Measurements from ENCODE around the gene CNTNAP5.
A peak's percentile ranks its signal among the peaks of the same experiment; 100 is the strongest.

CNTNAP5 gene

DNA sequence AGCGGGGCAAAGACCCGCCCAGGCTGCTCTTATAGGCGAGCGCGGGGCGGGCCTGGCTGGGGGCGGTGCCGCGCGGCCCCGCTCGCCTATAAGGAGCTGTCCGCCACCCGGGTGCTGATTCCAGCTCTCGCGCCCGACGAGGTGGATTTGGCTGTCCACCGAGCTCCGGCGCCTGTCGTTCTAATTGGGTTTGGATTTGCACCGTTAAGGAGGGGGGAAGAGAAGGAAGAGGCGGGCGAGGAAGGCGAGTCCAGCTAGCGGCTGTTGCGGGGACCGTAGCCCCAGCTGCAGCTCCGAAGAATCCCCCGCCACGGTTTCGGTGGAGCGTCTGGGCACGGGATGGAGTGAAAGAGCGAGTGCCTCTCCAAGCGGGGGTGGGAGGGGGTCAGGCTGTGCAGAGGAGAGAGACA lies at the start of gene CNTNAP5:
Gene CNTNAP5, plus strand, starts transcription at position 117 of the 410 bp plus-strand sequence. CDS start 364 bp downstream, outside the sequence.
- peak in 1 of 2 donors; percentile 2 for DNase-seq (ENCODE audit: low read depth in 2 of 2)

DNA sequence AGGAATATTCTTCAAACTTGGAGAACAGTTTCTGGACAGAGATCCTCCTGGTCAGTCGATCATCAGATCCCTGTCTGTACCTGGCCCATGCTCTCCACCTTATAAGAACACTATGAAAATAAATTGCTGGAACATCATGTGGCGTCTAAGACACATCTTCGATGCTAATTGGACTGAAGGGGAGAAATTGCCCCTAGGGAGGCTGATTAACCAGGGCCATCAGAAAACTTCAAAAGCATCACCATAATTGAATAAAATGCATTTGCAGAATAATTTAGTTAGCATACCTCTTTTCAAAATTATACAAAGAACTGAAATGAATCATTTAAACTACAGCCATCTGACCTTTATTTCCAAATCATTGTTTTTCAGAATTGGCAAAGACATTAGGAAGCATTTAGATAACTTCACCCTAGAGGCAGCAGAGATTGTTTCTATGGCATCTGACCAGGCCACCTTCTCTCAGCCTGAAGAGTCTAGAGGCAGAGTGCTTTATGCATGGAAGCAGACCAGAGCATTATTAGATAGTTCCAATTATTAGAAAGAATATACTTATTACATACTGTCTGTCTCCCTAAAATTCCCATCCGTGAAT lies 48.9 kb upstream of the CNTNAP5 start:
- DNase-seq (ENCODE audit: low read depth in 2 of 2) = no peak

DNA sequence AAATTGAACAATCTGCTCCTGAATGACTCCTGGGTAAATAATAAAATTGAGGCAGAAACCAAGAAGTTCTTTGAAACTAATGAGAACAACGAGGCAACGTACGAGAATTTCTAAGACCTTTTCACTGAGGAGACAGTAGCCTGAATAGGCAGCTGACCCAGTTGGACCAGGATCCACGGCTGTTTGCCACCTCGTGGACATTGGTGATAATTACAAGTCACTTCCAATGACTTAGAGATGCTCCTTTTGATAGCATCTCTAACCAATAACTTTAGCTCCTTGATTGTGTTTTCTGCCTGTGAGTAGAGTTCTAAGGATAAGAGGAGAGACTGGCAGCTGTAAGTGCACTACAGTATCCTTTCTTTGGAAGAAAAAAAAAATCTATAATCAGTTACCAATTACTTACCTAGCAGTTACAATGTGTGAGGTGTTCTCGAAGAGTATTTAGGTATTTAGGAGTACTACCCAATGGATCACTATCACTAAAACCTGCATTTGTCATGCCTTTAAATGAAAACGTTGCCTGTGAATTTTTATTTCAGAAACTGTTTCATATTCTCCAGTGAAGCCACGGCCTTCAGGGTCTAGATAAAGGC lies 31.3 kb upstream of the CNTNAP5 start:
- peak in 1 of 2 donors; percentile 2 for DNase-seq (ENCODE audit: low read depth in 2 of 2)

DNA sequence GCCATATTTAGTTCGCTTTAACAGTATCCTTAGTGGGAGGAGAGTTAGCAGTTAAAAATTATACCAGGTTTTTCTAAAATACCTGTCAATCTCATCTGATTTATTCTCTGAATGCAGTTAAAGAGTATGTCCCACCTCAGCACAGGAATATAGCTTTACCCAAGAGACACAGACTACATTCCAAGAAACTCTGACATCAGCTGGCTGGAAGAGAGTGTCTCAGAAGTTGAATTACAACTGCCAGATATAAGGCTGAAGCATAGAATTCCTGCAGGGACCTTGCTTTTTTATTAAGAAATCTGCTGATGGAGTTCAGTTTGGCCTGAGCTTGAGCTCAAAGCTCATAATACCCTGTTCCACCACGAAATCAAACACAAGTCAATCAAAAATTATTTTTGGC lies 25.4 kb upstream of the CNTNAP5 start:
- DNase-seq (ENCODE audit: low read depth in 2 of 2) = no peak

DNA sequence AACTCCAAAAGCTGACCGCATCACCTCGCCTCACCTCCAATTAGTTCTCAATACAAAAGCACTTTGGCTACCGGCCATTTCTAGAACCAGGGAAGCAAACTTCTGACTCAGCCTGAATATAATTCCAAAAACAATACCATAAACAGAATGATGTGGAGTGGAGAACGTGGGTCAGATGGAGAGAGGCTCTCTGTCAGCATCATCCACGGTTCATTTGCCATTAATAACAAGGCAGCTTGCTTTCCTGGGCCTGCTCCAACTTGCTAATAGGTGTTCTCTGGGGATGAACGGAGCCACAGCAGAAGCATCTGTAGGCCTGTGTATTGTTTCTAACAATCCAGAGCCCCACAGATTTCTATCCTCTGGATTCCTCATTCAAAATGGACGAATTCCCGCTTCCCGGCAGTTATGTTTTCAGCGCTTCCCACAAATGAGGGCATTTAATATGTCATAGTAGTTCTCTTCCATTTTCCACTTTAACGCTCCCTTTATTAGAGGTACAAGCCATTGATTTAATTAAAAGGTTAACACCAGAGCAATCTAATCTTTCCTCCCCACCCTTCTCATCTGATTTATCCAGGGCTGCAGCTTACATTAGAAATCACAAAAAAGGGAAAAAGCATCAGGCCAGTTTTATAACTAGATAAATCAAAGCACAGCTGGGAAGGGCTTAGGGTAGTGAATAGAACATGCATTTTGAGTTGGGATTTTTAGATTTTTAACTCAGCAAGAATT lies 23.2 kb upstream of the CNTNAP5 start:
- DNase-seq (ENCODE audit: low read depth in 2 of 2) = no peak

DNA sequence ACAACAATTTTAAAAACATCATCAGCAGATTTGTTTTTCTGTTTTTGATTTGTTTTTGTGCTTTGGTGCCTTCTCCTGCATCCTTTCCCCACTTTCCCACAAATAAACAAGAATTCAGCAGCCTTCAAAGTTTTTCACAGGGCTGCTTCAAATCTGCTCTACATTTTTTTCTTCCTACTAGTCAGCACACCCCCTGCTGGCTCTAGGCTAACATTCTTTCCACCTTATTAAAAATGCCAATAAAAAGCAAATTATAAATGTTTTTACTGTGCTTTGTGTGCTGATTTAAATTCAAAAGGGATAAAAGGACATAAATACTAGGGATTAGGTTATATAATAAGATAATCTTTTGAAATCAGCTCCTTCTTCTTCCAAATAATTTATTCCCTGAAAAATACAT lies 6.2 kb upstream of the CNTNAP5 start:
- no peak for DNase-seq (ENCODE audit: low read depth in 2 of 2)

DNA sequence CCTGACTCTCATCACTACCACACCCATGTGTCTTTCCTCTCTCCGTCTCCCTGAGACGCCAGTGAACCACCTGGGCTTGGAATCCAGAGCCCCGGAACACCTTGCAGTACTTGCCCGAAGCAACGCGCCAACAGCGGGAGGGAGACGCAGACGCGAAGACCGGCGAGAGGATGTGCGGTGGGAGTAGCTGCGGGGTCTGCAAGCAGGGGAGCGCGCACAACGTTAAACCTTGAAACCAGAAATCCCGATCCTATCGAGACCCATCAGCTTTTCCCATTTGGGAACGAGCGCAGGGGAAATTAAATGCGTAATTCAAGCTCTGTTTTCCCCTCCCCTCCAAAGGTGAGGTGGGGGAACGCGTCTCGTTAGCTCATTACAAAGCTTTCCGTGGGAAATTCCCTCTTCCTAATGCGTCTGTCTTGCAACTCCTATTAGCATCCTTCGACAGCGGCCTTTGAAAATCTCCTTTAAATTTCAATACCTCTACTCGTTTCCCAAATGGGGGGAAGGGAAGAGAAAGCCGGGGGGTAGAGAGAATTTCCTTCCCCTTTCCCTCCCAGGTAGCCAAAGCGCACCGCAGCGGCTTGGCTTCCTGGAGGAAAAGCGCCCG lies 421 bp upstream of the CNTNAP5 start:
- no peak for DNase-seq (ENCODE audit: low read depth in 2 of 2)

DNA sequence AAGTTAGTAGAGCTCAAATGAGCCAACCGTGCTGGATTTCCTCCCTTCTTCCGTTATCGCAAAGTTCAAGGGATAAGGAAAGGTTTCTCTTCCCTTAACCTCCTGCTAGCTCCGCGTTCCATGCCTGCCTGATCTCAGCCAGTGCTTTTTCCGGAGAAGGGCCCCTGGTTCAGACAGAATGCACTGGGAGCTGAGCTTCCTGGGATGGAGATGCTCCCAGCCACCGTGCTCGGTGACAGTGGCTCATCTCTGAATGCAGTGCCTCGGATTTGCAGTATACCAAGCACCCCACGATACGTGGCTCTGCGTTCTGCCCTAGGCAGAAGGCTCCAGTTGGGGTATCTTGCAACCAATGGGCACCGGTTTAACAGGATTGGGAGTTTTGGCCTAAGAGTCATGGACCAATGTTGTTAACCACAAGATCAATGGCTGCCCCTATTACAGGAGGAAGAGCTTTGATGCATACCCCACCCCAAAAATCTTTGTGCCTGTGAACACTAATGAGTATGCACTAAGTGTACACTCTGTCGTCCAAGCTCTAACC lies 876 bp downstream of the CNTNAP5 start:
- no peak for DNase-seq (ENCODE audit: low read depth in 2 of 2)

DNA sequence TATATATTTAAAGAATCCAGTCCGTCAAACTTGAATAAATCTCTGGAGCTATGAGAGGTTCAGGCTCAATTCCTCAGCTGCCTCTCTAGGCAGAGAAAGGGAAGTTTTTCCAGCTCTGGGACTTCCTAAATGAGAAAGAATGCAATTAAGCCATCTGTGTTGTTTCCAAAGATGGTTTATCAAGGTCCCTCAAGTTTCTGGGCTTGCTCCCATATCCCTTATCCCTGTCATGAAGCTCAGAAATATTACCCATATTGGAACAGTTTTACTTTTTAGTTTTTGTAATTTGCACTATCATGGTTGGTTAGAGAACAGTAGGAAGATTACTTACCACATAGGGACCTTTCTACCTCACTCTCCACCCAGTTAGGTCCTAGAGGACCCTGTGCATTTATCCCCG lies 1.4 kb downstream of the CNTNAP5 start:
- DNase-seq (ENCODE audit: low read depth in 2 of 2) = no peak

DNA sequence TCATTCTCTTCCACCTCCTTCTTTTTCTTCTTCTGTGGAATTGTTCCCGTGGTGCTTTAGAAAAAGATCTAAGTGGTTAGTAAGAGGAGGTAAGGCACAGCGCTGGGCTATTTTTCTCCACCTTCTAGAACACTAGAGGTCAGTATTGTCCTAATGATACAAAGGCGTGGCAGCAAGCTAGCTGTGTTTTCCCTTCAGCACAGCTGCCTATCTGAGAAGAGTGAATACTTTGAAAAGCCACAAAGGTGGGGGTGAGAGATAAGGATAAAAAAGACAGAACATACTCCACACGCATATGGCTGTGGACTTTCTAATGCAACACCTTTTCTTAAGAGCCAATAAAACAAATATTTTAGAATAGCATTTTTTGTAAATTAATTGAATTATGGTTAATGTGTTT lies 2.1 kb downstream of the CNTNAP5 start:
- no peak for DNase-seq (ENCODE audit: low read depth in 2 of 2)

DNA sequence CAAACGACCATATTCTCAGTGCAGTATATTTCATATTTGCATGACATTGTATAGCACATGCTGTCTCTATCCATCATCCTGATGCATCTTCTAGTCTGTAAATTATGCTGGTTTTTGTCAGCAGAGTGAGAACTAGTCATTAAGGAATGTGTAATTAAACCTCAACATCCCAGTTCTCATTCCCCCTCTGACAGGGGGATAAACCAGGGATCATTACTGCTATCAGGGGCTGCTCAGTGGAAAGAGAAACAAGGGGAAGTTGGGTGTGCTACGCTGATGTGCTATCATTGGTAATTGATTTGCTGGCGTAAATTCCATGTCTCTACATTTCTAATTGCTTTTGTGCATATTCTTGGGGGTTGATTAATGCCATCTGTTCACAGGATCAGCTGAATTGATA lies 7.7 kb downstream of the CNTNAP5 start:
- no peak for DNase-seq (ENCODE audit: low read depth in 2 of 2)

DNA sequence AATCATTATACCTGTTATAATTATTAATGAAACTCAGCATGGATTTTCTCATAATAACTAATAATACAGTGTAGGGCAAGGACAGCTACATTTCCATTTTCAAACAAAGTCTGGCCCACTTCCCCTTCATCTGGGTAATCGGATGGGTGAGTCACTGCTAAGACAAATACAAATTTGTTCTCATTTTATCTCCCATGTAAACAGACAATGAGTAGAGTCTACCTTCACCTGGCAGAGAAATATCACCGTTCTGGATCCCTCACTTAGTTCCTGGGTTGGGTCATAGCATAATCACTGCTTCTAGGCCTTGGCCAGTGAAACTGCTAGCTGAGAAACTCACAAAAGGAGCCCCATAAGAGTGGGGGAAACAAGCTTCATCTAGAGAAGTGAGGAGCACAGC lies 9.2 kb downstream of the CNTNAP5 start:
- DNase-seq (ENCODE audit: low read depth in 2 of 2) = no peak

DNA sequence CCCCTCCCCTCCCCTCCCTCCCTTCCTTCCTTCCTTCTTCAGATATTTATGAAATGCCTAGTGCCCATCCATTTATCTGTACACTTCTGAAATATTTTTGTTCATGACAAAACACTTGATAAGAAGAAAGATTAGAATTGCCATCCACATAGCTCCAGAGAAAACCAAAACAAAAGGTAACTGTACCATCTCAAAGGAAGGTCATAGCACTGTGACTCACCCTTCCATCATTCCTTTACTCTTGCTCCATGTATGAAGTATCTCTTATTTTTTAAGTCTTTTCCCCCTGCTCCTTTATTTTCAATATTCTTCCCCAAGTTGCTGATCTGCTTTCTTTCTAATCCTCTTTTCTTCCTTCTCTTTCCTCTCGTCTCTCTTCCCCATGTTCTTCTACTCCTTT lies 9.9 kb downstream of the CNTNAP5 start:
- no peak for DNase-seq (ENCODE audit: low read depth in 2 of 2)

DNA sequence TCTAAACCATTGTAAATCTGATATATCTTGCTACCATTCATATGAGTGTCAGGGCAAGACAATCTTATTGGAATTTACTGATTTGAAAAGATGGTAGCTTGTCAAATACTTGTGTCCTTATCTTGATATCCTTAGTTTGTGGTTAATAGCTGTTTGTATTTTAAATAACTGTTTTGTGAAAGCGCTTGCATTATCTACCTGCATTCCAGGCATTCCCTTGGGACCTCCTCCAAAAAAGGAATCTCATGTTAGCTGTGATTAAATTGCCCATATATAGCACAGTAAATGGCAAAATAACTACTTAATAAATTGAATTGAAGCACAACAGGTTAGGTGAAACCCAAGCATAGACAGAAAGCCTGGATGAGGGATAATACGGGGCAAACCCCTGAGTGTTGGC lies 13.9 kb downstream of the CNTNAP5 start:
- DNase-seq (ENCODE audit: low read depth in 2 of 2) = no peak

DNA sequence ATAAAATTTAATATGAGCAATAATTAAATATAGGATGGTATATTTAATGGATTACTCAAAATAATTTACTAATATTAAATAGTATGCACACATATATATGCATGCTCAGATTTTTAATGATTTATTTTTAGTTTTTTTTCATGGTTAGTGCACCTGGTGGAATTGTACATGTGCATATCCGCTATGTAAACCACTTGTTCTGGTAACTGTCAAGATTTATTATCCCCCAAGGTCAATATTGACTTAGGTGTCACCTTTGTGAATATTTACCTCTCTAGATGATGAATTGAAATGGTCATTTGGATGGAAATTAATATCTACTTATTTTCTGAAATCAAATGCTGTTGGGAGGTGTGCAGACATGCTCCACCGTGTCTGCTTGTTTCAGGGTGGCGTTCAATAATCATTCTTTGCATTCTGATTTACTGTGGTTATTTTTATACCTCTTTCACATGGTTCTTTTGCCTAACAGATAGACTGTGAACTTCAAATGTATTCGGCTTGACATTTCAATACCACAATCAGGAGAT lies 14.7 kb downstream of the CNTNAP5 start:
- no peak for DNase-seq (ENCODE audit: low read depth in 2 of 2)

DNA sequence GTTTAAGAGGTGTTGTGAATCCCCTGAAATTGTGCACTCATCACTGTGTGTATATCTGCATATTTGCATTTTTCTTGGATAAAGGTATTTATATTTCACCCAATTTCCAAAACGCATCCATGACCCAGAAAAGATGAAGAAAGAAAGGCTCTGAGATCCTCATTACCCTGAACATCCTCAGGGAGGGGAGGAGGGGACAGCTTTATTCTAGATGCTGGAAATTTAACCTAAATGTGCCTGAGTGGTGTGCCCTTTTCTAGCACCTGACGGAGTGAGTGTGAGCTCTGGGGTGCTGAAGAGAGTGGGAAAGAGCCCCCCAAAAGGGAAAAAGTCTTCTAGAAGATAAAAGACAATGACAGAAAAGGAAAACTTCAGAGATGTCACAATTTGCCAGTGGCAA lies 20.8 kb downstream of the CNTNAP5 start:
- no peak for DNase-seq (ENCODE audit: low read depth in 2 of 2)

DNA sequence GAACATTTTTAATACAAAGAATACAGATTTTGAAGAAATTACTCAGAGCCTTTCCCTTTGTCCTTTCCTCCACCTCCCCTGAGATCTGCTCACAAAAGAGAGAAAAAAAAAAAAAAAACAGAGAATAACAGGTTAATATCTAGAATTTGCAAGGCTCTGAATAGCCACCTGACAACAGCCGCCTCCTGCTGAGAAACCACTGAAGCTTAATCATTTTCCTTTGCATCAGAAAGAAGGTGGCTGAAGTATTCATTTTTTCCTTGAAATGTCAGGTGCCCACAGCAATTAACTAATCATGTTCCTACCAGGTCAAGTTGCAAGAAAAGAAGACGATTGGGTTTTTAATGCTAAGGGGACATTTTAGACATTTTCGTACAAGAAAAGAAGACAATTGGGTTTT lies 21.2 kb downstream of the CNTNAP5 start:
- no peak for DNase-seq (ENCODE audit: low read depth in 2 of 2)

DNA sequence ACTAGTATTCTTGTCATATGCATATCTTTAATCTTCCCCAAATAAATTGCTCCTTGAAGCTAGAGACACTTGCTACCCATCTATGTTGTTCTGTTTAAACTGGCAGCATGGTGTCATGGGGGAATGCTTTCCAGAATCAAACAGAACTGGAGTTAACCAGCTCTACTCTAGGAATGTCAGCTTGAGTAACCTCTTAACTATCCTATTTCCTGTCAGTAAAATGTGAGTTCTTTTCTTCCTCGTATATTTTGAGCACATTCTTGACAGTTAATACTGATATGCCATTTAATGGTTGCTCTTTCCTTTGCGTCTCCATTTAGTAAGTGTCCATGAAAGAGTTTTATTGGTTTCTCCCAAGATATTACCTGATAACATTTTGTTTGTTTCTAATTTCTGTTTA lies 23.0 kb downstream of the CNTNAP5 start:
- no peak for DNase-seq (ENCODE audit: low read depth in 2 of 2)

DNA sequence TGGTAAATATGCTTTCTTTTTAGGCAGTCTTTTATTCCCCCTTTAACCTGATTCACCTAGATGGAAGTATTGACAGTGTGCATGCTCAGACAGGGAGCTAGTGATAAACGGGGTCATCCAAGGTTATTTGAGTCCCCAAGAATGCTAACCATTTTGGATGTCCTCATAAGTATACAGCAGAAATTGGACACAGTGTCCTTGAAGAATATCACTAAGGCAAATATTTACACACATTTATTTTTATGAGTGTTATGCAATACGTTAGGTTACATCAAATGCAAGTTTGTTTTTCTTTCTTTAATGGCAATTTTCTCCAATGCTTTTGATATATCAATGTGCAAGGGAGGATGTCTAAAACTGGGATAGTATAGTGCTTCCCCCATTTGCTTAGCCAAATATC lies 23.6 kb downstream of the CNTNAP5 start:
- no peak for DNase-seq (ENCODE audit: low read depth in 2 of 2)

DNA sequence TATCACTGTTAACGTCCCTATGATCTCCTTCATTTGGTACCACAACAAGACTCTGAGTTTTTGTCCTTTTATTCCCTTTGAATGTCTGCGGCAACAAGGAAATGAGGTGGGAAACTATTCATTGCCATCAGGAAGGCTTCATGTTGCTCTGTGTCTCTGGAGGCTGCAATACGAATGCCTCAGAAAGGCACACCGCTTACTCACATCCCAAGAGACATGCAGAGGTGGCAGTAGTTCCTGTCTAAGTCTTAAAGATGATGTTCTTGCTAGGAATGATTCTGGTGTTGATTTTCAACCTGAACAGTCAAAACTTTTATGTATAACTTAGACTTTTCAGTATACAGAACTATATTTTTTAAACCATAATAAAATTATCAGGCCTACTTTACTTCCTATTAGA lies 24.0 kb downstream of the CNTNAP5 start:
- no peak for DNase-seq (ENCODE audit: low read depth in 2 of 2)

DNA sequence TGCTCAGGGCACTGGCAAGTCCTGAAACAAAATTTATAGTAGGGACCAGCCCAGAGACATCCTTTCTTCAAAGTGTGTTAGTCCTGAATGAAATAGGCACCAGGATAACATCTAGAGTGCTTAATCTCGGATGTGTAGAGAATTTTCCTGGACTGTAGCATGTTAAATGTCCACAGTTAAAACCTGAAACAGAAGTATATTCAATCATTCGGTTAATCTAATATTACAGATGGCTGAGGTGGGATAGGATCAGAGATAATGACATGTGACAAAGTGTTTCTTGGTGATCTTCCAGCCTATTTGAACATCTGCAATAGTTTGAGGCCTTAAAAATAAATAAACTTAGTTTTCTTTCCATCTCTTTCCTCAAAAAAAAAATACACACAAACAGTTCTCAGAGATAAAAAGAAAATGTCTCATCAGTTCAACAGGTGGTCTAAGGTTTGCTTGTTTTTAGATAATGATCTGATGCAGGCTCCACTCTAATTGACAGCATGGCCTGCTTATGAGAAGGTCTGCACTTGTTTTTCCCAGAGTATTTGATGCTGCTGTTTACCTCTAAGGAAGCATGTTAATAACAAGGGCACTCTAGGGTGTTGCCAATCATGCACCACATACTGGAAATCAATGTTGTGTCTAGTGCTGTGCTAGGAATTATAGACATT lies 25.9 kb downstream of the CNTNAP5 start:
- no peak for DNase-seq (ENCODE audit: low read depth in 2 of 2)

DNA sequence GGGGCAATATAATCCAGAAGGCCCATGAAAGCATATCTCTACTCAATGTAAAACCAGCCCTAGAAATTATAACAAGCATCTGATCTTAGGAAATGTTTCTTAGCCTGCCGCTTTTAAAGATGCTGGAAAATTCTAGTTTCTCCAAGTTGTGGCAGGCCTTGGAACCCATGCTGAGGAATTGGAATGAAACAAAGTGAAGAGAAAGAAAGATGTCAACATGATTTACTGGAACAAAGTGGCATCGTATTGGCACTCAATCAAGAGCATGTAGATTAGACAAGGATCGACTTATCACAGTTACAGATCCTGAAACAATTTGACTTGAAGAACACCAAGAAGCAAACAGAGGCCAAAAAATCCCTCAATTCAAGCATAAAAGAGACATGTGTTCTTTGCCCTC lies 28.7 kb downstream of the CNTNAP5 start:
- DNase-seq (ENCODE audit: low read depth in 2 of 2) = no peak
